HG03439 (cell line): ENCODE measurements around the gene PRKCE.

Source experiments
- ATAC-seq: cut with Tn5 transposase; IDR thresholded peaks from one replicate; pipeline ENCODE4 v1.9.1; 2021; ENCODE audit warnings: mild to moderate bottlenecking, moderate library complexity; ENCODE audit not compliant: unreplicated experiment

PRKCE gene

GRCh38 chr2:45979065-45979464 is 327.6 kb downstream of the PRKCE start:
- ATAC-seq, result no peak

- no peak for ATAC-seq
Measured at GRCh38 chr2:45980161-45980865, 328.8 kb downstream of the PRKCE start.

DNA sequence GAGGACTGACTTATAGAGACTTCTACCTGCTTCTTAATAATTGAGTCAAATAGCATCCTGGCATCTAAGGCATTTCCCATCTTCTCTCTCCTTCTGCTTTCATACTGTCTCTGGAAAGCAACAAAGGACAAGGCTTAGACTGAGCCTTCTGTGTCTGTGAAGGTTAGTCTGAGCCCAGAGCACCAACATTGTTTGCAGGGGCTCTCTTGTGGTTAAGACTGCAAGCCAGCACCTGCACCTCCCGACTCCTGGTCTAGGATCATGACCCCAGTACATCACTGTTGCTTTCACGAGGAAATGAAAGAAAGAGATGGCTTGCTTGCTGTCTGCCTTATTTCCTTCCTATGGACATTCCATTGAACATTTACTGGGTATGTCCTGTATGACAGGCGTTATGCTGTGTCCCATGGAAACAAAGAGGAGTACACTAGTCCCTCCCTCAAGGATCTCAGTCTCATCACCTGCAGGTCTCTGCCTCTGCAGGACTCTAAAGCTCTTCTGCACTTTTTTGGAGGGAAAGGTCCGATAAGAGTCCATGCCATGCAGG is 330.0 kb downstream of the PRKCE start:
- ATAC-seq, result no peak

DNA sequence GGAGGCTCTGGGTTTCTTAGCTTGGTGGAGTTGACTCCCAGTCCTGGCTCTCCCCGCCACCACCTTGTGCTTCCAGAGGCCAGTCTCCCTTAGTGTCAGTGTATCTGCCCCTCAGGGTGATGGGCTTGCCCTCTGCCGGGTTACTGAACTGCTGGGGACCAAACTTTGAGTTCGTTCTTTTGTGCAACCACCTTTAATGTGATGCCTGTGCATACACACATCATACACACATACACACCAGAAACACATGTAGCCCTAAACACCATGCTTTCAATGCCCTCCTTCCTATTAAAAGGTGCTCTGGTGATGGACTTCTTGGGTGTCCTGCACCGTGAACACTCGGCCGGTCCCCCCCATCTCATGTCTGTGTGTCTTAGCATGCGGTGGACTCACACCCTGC is 330.6 kb downstream of the PRKCE start:
- ATAC-seq, result no peak

GRCh38 chr2:45983213-45983612 is 331.7 kb downstream of the PRKCE start:
- ATAC-seq, result no peak

DNA sequence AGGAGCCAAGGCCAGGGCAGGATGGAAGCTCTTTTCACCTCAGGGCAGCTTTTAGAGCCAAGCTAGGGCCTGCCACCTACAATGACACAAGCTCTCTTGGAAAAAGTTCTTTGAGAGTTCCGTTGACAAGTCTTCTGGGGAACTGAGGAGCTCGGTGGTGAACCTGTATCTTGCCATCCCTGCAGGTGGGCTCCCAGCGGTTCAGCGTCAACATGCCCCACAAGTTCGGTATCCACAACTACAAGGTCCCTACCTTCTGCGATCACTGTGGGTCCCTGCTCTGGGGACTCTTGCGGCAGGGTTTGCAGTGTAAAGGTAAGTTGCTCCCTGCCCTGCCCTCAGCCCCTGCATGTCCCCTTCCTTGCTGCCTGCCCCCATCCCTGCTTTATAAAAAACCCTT is 332.9 kb downstream of the PRKCE start:
- ATAC-seq, result no peak

DNA sequence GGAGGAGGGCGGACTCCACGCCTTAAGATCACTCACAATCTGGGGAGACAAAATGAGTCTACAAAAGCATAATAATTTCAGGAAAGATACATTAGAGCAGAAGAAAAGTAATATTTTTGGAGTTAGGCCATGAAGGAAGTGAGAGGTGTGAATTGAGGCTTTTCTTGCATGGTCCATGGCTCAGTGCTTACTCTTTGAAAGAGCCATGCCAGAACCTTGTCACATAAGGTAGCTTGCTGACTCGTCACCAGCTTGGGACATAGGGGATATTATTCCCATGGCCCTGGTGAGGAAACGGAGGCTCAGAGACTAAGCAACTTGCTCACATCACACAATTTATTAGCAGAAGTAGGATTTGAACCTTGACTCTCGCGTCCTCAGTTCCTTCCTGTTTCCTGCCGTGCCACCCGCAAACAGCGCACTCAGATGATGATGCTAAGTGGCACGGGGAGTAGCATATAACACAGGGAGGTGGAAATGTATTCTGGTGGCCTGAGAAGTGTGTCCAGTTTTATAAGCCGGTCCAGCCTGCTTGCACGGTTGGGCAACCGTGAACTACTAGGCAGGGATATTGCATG is 333.5 kb downstream of the PRKCE start:
- ATAC-seq, result no peak

DNA sequence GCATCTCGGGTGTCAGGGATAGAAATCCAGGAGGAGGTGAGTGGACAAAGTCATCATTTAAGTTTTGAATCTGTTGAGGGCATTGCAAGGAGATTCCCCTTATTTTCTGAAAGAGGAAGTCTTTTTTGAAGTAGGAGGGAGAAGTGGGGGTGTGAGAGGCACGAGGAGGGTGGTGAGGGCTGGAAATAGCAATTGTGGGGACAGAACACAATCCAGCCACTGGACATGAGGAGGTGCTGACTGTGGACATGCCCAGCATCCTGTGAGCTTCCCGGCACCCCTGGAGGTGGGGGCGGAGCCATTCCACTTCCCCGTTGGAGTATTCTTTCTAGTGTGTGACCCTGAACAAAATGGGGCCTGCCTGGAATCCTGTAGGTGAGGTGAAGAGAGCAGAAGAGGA is 335.0 kb downstream of the PRKCE start:
- ATAC-seq, result no peak

DNA sequence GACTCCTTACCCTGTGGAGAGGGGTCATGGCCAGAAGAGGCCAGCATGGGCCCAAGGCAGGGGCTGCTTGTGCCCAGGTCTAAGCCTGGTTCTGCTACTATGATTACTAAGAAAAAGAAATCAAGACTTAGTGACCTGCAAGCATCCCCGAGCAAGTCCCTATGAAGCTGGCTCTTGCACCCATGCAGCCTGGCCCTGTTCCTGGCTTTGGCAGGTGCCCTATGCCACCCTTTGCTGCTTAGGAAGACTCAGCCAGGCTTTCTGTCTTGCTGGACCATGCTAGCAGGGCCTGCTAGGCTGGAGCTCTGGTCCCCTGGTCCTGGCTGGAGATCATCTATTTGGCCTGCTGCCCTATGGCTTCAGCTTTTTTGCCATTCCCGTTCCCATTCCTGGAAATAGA is 336.4 kb downstream of the PRKCE start:
- ATAC-seq, result no peak

DNA sequence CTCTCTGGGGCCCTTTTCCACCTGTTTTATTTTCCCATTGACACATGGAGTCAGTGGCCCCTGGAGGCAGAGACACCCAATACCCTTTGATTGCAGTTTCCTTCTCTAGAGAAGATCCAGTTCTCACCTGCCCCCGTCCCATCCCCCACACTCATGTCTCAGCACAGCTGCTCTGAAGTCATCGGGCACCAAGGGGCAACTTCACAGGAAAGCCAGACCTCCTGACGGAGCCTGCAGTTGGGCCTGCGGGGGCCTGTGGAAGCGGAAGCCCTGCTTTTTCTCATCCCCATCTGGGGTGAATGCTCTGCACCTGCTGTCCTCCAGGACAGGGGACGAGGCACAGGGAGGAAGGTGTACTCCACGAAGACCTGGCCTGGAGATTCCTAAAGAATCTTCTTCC is 337.4 kb downstream of the PRKCE start:
- no peak for ATAC-seq

- no peak for ATAC-seq
Measured at GRCh38 chr2:45990131-45990530, 338.7 kb downstream of the PRKCE start.

DNA sequence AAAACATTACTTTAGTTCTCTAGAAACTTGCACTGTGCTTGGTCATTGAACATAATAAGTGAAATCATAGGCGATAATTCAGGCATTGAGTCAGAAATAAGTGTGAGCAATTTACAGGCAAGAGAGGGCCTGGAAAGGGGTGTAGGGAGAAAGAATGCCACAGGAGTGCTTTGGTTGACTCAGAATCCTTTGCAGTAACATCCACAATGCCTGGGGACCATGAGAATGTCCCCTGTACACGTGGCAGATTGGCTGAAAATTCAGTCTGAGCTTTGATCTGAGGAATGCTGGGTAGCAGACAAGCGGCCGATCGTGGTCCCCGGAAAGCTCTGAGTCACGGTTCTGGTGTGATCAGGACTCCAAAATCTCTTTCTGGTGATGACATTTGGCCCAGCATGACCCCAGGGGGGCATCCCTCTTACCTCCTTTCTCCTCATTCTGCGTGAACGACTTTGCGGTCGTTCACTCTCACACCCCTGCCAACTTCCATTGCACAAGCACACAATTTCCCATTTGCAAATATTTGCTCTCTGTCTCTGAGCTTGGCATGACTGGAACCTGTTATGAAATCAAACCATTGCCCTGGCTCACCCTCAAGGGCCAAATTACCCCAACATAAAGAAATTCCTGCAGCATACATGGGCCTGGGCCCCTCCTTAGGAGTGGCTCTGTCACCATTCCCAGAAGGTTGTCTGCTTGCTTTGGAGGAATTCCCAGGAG is 340.7 kb downstream of the PRKCE start:
- no peak for ATAC-seq

GRCh38 chr2:45992741-45993475 is 341.4 kb downstream of the PRKCE start:
- ATAC-seq, result no peak

DNA sequence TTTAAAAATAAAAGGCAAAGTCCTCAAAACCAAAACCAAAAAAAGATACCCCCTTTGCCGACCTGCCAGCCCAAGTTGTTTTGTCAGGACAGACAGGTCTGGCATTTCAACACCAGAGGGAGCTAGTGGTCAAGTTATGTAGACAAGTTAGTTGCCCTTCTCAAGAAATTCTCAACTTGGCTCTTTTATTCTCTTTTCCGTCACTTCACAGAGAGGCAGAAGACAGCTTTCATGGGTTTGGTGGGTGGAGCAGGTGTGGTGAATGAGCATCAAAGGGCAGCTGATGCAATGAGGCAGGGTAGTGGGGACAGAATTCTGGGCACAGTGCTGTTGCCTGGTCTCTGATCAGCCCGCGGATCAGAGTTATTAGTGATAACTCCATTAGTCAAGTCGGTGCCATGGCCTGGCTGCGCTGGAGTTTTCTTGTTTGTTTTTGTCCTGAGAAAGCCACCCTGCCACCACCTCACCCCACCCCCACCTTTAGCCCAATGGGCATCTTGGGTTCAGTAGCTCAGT is 342.1 kb downstream of the PRKCE start:
- no peak for ATAC-seq

GRCh38 chr2:45994060-45994459 is 342.6 kb downstream of the PRKCE start:
- no peak for ATAC-seq

GRCh38 chr2:46000660-46001059 is 349.2 kb downstream of the PRKCE start:
- no peak for ATAC-seq

DNA sequence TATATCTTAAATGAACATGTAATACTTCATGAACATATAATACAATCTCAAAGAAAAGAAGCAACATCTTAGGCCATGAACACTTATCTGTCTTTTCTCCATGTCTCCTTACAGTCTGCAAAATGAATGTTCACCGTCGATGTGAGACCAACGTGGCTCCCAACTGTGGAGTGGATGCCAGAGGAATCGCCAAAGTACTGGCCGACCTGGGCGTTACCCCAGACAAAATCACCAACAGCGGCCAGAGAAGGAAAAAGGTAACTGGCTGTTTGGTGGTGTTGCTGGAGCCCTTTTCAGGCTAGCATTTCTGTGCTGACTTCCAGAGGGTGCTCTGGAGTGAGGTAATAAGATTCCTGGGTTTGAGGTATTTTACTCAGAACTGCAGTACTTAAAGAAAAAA is 349.8 kb downstream of the PRKCE start:
- ATAC-seq, result no peak

DNA sequence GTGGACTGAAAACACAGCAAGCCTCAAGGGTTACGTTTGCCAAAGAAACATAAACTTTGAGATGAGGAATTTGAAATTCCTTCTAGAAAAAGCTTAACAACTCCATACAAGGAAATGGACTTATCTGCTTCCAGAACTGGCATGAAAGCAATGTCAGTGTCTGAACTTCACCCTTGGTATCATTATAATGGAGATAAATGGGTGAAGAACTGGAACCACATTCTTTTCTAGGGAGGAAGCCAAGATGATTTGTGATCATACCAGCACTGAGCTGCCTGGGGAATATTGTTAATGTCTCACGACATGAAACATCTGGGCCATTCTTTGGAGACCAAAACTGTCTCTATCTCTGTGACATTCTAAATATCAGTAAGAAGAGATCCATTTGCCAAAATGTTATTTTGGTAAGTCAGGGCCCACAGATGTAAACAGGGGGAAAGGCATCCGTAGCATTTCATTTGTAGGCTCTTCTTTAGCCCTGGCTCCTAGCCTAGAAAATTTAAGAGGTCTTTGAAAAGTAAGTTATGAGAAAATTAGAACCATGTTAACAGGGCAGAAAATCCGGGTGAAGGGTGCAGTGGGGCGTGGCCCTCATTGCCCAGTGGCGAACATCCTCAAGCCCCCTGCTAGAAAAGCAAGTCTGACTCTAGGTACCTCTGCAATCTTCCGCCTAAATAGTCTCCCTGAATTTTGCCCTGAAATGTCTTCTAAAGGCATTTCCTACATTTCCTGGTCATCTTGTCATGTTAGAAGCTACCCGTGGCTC is 350.4 kb downstream of the PRKCE start:
- no peak for ATAC-seq

GRCh38 chr2:46002507-46002883 is 351.0 kb downstream of the PRKCE start:
- no peak for ATAC-seq

GRCh38 chr2:46002947-46003346 is 351.5 kb downstream of the PRKCE start:
- ATAC-seq, result no peak
